Prostate gland (tissue), 2 donors: ENCODE measurements around the gene PPP1R13L. TPM values are rescaled to one million over a fixed set of nuclear protein-coding genes. Genes with fewer than 3 reads are reported as not detected.

Source experiments
- DNase-seq: peaks from one replicate; pipeline ENCODE4 v3.0.0-alpha.2; 2019; ENCODE audit warnings: low spot score
- H3K27ac ChIP-seq, 2 donors: fragments of 200-600 bp; sonication (generic); 2 replicates each; pipeline ENCODE4 v1.5.1; 2017 to 2019
- H3K27me3 ChIP-seq: fragments of 200-600 bp; sonication (generic); replicated peaks from 2 replicates; pipeline ENCODE4 v1.5.1; 2019; ENCODE audit not compliant: insufficient read depth
- H3K36me3 ChIP-seq, 2 donors: fragments of 200-600 bp; sonication (generic); 1 replicate in 1 of 2; 2 replicates in 1 of 2; pipeline versions ENCODE4 v1.5.1 to v1.8.1; 2017 to 2019
- H3K4me1 ChIP-seq: fragments of 200-600 bp; sonication (generic); replicated peaks from 2 replicates; pipeline ENCODE4 v1.5.1; 2019
- H3K4me3 ChIP-seq, 2 donors: fragments of 200-600 bp; sonication (generic); 2 replicates each; pipeline ENCODE4 v1.5.1; 2017 to 2019
- H3K9me3 ChIP-seq: fragments of 200-600 bp; sonication (generic); 2 replicates; pipeline ENCODE4 v1.5.1; 2017
- CTCF ChIP-seq, 4 experiments: fragments of 200-600 bp in 2 of 4; fragments of 450-650 bp in 2 of 4; sonication (generic) in 2 of 4; IDR thresholded peaks; 1 replicate in 3 of 4; 2 replicates in 1 of 4; pipeline ENCODE4 v1.5.1; 2016 to 2019; ENCODE audit warnings: antibody characterized with exemption in 4 of 4, mild to moderate bottlenecking in 2 of 4, moderate library complexity in 2 of 4
- POLR2A ChIP-seq: fragments of 450-650 bp; IDR thresholded peaks from one replicate; pipeline ENCODE4 v1.6.1; 2016; ENCODE audit warnings: antibody characterized with exemption, mild to moderate bottlenecking
- POLR2AphosphoS5 ChIP-seq: sonication (generic); formaldehyde crosslinking; IDR thresholded peaks from one replicate; pipeline ENCODE4 v1.6.1; 2017; ENCODE audit warnings: antibody characterized with exemption
- WGBS: methylation state at CpG from one replicate; pipeline ENCODE4 v1.1.5; 2018; 5-methylcytosine and 5-hydroxymethylcytosine counted together
- intact Hi-C: fragments of 100-400 bp; cut with DNase I; formaldehyde crosslinking; loops from one replicate; pipeline ENCODE4 v1.14.2; 2022
- total RNA-seq, 2 donors: library from RNA; depleted of rRNA; stranded (reverse); fragments of >200 nt; gene quantifications; one replicate each; pipeline ENCODE4 v1.1.0, GENCODE V29; 2016

PPP1R13L gene
- total RNA-seq, 2 donors from 2014 or later = 56.1 to 60.3 TPM

- peak; percentile 92 for DNase-seq
- H3K4me3 ChIP-seq = peak within 1 kb of the TSS; percentile 48 to 57
These were observed 18.8 kb upstream of the PPP1R13L start, which contains the start of gene ERCC1 for GRCh38 chr19:45423589-45424190. TSS of gene ERCC1 (minus strand) at chr19:45423917. CDS start at chr19:45423374, 543 bp downstream.

GRCh38 chr19:45423033-45423588 is 18.2 kb upstream of the PPP1R13L start:
- no peaks in the 10 kb centered on the region for H3K27me3 ChIP-seq
- DNase-seq = no peak
- intact Hi-C loops = no loop called here
- no peak for TF ChIP-seq CTCF (IDR thresholded peaks at IDR 0.05)
- no peak for TF ChIP-seq POLR2AphosphoS5
- no peak for TF ChIP-seq POLR2A
- WGBS = 9% methylated on average over 20 of the region's 20 CpGs
- no peaks in the 10 kb centered on the region for H3K9me3 ChIP-seq
- no peaks in the 10 kb centered on the region for H3K36me3 ChIP-seq
- H3K4me3 ChIP-seq = peak overlapping the region; percentile 48 to 57
- no peaks in the 10 kb centered on the region for H3K4me1 ChIP-seq
- peak overlapping the region; percentile 82 to 88 for H3K27ac ChIP-seq

More at GRCh38 chr19:45423589-45424190, 18.8 kb upstream of the PPP1R13L start, which contains the start of gene ERCC1:
- WGBS = 1% methylated on average over 37 of the region's 37 CpGs
- peak within 1 kb of the TSS; percentile 82 to 88 for H3K27ac ChIP-seq
- intact Hi-C loops = no loop called here
- H3K36me3 ChIP-seq = no peaks in the 10 kb centered on the region
- no peaks in the 10 kb centered on the region for H3K4me1 ChIP-seq
- no peaks in the 10 kb centered on the region for H3K9me3 ChIP-seq
- TF ChIP-seq POLR2AphosphoS5 (peak; percentile 90), CTCF (IDR thresholded peaks at IDR 0.05) (peak in 1 of 4 experiments; percentile 15), POLR2A (peak; percentile 77)
- H3K27me3 ChIP-seq = no peaks in the 10 kb centered on the region

- no peaks in the 10 kb centered on the region for H3K36me3 ChIP-seq
- H3K27ac ChIP-seq = no peak overlapping the region
- H3K9me3 ChIP-seq = no peaks in the 10 kb centered on the region
- no peak for TF ChIP-seq POLR2A
- TF ChIP-seq CTCF (IDR thresholded peaks at IDR 0.05) = no peak
- no peak for TF ChIP-seq POLR2AphosphoS5
- 73% methylated on average over 6 of the region's 6 CpGs for WGBS
- intact Hi-C loops = no loop called here
- H3K4me3 ChIP-seq = no peak overlapping the region
- DNase-seq = no peak
- H3K27me3 ChIP-seq = no peaks in the 10 kb centered on the region
- H3K4me1 ChIP-seq = no peaks in the 10 kb centered on the region
These were observed 17.2 kb upstream of the PPP1R13L start for GRCh38 chr19:45421947-45422498.

GRCh38 chr19:45420871-45421270 is 16.0 kb upstream of the PPP1R13L start:
- H3K27me3 ChIP-seq = no peaks in the 10 kb centered on the region
- H3K27ac ChIP-seq = no peak overlapping the region
- no peak for TF ChIP-seq POLR2A
- no peak for TF ChIP-seq CTCF (IDR thresholded peaks at IDR 0.05)
- no peak for TF ChIP-seq POLR2AphosphoS5
- H3K4me3 ChIP-seq = no peak overlapping the region
- no peaks in the 10 kb centered on the region for H3K36me3 ChIP-seq
- no peak for DNase-seq
- WGBS = 97% methylated on average over 6 of the region's 6 CpGs
- no peaks in the 10 kb centered on the region for H3K4me1 ChIP-seq
- intact Hi-C loops = no loop called here
- H3K9me3 ChIP-seq = no peaks in the 10 kb centered on the region

- no peaks in the 10 kb centered on the region for H3K27me3 ChIP-seq
- intact Hi-C loops = no loop called here
- no peaks in the 10 kb centered on the region for H3K4me1 ChIP-seq
- H3K27ac ChIP-seq = no peak overlapping the region
- TF ChIP-seq CTCF (IDR thresholded peaks at IDR 0.05) = no peak
- no peak for TF ChIP-seq POLR2AphosphoS5
- TF ChIP-seq POLR2A = no peak
- H3K4me3 ChIP-seq = no peak overlapping the region
- DNase-seq = no peak
- H3K36me3 ChIP-seq = no peaks in the 10 kb centered on the region
- H3K9me3 ChIP-seq = no peaks in the 10 kb centered on the region
- 82% methylated on average over 10 of the region's 10 CpGs for WGBS
These were observed 15.5 kb upstream of the PPP1R13L start for GRCh38 chr19:45420356-45420755.
